Activated CD4-positive, CD25-positive, alpha-beta regulatory T cell treated with anti-CD3 and anti-CD28 coated beads, Interleukin-2, amount 50 U/mL, for 24 hours (primary cell): ENCODE measurements around the gene ENTREP3.
A peak's percentile ranks its signal among the peaks of the same experiment; 100 is the strongest.

ENCODE experiments used
- ATAC-seq, 2 donors: fragments of 150-1000 bp; cut with Tn5 transposase; one replicate each; pipeline ENCODE4 v1.10.0; 2021; ENCODE audit warnings: mild to moderate bottlenecking in 1 of 2, moderate library complexity in 1 of 2

The ENTREP3 gene

DNA sequence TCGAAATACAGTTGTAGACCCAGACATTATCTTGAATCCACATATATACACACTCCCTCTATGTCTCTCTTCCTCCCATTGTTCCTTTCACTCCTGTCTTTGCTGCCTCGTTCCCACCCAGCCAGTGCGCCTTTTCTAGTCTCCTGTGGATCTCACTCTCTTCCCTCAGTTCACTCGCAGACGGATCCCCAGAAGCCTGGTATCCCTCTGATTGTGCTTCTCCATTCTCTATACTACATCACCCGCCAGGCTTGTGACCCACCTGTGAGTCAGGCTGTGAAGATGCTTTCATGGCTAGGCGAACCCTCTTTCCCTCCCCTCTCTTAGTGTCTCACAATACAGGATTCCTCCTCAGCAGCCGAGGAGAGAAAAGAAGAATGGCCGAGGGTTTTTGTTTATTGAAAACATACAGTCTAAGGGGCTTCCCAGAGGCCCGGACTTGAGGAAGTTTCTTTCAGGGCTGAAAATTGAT lies 23.4 kb upstream of the ENTREP3 start:
- no peak for ATAC-seq

DNA sequence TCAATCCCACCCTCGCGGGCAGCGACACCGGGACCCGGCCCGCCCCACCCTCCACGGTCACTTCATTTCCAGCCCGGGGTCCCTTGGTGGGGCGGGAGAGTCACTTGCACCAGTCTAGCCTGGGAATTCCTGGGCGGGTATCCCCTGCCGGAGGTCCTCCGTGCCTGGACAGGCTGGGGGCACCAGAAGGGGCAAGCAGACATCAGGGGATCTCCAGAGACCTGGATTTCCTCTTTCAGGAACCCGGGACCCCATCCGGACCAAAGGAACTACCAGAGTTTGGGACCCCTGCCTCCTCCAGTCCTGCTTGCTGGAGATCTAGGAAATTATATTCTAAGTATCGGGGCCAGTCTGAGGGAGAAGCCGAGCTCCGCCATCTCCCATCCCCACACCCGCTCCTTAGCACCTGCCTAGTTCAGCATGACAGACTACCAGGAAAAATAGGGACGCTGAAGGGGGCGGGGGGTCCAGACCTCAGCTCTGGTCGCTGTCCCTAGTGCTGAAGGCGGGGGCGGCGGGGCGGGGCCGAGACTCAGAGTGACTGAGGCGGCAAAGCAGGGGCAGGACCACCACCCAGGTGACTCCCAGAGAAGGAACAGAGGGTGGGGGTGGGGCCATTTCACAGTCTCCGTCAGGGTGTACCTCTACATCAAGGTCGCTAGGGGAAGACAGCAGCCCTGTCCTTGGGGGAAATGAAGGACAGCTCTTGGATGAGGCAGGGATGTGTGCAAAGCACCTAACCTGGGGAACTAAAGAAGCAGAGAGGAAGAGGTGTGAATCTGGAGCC lies 22.8 kb upstream of the ENTREP3 start:
- ATAC-seq: peak; percentile 6 to 25

DNA sequence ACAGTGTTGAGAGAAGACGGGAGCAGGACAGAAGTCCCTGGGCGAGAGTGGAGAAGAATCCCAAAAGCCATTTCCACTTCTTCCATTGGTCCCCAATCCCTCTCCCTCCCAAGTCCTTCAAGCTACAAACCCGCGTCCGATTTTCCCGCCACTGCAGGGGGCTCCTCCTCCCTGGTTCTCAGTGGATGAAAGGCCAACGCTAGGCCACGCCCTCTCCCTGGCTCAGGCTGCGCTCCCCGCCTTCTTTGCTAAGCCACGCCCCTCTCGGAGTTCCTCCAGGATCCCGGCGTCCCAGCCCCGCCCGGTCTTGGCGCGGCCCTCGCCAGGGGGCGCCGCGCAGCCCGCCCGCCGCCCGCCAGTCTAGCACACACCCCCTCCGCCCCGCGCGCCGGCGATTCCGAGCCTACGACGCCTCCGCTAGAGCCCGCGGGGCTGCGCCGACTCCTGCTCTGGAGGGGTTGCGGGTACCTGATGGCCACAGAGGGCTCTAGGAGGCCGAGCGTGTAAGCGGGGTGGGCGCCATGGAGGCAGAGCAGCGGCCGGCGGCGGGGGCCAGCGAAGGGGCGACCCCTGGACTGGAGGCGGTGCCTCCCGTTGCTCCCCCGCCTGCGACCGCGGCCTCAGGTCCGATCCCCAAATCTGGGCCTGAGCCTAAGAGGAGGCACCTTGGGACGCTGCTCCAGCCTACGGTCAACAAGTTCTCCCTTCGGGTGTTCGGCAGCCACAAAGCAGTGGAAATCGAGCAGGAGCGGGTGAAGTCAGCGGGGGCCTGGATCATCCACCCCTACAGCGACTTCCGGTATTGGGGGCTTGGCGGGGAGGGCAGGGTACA lies 22.0 kb upstream of the ENTREP3 start, which contains the start of gene HCN3:
TSS of gene HCN3 (plus strand) at position 394 of the 832 bp plus-strand sequence. CDS start at position 522, 128 bp downstream.
- ATAC-seq: peak; percentile 64

DNA sequence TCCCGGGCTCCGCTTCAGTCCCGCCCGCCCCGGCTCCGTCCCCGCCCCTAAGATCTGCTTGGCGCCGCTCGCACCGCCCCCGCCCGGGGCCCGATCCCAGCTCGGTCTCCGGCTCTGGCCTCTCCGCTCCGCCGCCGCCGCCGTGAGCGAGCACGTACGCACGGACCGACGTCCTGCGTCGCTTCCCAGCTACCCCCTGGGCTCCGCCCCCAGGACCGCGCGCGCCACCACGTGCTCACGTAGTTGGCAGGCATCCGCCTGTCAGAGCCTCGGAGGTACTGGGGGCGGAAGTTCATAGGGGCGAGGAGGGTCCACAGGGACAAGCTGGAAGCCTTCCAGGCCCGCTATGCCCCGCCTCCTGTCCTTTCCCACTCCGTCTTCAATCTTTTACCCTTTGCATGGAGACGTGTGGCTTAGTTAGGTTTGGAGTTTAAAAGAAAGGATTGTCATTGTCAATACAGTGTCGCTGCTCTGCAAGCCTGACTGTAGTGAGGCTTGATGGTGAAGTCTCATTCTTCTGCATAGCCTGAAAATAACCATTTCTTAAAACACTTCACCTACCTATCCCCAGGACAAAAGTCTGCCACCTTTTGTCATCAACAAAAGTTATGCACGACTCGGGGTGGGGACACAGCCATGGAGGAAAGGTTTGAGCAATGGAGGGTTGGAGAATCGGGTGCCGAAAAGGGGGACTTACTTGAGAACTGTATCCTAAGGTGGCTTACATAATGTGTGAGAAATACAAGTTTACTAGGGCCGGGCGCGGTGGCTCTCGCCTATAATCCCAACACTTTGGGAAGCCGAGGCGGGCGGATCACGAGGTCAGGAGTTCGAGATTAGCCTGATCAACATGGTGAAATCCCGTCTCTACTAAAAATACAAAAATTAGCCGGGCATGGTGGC lies 18.3 kb upstream of the ENTREP3 start, which contains the start of gene CLK2:
TSS of gene CLK2 (minus strand) at position 162 of the 903 bp plus-strand sequence. CDS start 2,527 bp downstream, outside the sequence.
- peak; percentile 88 to 90 for ATAC-seq

DNA sequence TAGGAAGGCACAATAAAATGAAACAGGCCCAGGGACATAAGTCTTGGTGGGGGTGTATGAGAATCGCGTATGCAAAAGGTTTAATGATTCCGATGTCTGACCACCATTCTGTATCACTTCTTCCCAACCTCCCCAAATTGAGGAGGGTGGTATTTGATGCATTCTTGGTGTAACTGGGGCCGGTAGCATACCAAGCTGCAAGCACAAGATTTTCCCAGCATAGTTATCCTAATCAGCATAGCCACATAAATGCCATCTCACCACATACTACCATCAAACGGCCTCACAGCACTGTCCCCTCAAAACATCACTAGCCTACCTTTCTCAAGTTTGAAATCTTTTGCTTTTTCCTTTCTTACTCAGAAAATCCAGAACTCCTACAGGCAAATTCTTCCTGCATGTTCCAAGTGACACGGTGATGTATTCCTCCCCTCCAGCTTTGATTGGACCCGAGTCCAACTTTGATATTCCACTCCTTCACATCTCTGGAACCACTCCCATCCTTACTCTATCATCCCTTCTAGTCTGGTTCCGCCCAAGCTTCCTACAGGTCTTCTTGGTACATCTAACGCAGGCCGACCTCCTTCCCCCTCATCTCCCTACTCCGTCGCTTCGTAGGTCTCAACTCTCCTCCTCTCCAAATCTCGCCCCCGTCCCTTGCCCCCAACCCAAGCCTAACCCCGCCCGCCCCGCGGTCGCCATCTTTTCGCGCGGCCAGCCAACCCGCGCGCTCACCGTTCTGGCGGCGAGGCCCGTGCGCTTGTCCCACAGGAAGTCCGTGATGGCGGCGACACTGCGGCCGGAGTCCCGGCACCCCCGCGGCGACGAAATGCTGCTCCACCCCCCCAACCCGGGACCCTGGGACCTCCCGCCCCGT lies 17.4 kb upstream of the ENTREP3 start:
- peak; percentile 37 to 44 for ATAC-seq

DNA sequence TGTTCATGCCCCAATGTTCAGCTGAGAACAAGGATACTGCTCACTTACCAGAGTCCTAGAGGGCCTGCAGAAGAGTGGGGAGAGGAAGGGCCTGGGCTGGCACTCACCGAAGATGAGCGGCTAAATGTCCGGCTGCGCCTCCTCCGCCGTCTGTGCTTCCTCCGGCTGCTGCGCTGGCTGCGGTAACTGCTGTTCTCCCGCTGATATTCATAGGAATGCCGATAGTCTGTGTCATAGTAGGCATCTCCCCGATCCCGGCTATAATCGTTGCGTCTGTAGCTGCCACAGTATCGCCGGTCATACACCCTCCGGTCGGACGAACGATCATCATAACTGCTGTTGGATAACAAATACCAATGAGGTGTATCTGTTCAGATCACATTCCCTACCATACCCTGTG lies 14.1 kb upstream of the ENTREP3 start:
- no peak for ATAC-seq

DNA sequence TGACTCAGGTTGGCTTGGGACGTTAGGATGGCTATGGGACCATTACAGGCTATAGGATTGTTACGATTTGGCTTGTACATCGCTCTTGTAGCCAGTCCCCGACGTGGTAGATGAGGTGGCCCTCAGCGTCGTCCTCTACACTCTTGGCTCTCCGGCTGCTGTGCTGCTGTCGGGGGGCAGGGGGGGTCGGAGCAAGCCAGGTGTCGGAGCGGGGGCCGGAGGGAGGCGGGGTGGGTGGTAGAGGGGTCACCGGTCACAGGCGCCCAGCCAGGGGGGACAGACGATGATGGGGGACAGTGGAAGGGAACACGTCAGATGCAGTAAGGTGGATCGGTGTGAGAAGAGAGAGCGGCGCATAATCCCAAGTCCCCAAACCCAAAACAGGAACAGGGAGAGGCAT lies 13.3 kb upstream of the ENTREP3 start:
- ATAC-seq: no peak

DNA sequence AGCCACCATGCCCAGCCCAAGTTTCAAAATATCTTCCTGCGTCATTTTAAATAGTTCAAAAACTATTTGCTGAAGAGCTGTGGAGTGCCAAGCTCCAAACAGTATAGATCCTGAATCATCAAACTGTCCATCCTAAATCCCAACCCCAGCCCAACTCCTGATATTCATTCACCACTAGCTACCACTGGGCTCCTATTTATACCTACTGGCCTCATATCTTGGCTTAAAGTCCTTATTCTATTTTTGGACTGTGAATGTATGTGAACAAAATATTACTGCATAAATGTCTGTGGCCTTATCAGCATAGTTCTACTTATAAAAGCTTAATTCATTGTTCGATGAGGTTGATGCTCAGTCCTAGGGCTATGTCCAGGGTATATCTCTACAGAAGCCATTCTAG lies 12.1 kb upstream of the ENTREP3 start:
- no peak for ATAC-seq

DNA sequence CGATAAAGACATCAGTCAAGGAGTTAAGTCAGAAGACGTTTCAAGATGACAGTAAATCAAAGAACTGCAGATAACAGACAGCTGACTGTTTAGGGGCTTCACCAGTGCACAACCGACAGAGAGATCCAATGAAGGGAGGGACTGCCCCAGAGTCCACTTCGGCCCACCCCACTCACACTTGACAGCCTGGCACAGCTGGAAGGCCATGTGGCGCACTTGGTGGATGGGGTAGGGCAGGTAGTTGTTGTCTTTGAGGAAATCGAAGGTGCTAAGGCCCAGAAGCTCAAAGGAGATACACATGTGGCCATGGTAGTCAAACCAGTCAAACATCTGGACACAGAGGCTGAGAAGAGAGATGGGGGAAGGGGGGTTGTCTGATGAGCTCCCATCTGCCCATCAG lies 11.3 kb upstream of the ENTREP3 start:
- no peak for ATAC-seq

DNA sequence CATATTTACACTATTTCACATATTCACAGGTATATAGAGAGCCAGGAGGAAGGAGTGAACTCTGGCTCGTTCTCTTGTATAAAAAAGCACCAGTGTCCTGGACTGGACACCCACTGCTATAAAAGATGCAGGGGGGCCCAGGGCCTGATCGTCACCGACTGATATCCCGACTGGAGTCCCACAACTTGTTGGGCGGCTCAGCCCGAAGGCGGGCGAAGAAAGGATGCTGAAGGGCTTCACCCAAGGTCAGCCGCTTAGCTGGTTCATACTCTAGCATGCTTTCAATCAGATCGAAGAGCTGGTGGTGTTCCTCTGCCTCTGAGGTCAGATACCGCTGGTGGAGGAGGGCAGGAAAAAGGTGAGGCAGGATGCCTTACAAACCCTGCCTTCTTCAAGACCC lies 7.8 kb upstream of the ENTREP3 start:
- no peak for ATAC-seq

DNA sequence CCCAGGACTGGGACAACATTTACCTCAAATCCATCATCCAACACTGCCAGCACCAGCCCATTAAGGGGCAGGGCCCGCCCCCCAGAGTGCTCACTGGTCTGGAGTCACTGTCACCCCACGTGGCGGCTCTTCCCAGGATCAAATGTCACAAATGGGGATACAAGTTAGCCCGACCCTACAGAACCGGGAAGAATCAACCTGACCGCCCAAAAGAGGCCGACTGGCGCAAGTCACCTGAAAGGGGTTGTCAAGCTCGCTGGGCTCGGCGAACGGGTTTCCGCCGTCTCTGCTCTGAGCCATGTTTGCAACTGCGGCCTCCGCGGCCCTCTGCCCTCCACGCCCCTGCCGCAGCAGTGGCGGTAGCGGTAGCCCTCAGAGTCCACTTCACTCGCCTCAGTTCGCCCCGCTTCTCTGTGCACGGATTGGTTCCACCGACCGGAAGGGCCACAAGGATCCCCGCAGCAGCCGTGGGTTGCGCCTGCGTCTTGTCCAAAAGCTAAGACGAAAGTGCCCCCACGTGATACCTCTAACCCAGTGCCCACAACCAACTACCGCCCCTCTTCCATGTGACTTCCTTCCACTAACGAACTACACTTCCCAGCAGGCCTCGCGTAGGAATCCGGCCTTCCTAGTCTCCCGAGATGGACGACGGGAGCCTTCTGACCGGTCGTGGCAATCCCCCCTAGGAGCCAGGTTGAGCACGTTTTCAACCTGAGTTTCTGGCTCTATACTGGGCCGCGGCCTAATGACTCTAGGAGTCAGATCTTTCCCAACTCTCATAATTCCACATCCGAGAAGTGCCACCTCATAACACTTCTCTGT lies 6.8 kb upstream of the ENTREP3 start, which contains the start of gene SCAMP3:
TSS of gene SCAMP3 (minus strand) at position 509 of the 822 bp plus-strand sequence. CDS start at position 300, 209 bp downstream.
- peak; percentile 97 to 98 for ATAC-seq

DNA sequence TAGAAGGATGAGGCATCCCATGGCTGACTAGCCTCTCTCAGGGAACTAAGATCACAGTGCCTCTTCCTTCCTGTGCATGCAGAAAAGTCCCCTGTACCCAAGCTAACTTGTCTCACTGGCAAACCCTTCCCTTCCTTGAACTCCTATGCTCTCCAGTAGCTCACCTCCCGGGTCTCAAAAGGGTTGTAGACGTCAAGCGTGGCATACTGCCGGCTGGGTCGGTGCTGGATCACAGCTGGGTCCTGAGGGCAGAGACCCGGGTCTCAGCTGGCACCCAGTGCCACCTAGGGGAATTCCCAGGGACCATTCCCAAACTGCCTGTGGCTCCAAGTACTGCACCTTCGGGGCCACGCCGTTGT lies 6.2 kb upstream of the ENTREP3 start:
- ATAC-seq: peak; percentile 15 to 39

DNA sequence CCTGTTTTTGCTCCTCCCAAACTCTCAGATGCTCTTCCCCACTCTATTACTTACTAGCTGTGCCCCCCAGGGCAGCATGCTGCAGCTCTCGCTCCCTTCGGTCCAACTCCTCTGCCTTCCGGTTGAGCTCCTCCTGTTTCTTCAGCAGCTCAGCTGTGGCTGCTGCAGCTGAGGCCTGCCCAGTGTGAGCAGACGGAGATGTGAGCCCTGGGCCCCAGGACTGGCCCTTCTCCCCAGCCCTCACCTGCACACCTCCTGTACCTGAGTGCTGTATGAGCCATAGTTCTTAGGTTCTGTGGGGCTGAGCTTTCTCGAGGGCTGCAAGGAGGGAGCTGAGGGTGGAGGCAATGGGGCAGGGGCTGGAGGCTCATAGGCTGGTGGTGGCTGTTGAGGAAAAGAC lies 5.0 kb upstream of the ENTREP3 start:
- no peak for ATAC-seq

DNA sequence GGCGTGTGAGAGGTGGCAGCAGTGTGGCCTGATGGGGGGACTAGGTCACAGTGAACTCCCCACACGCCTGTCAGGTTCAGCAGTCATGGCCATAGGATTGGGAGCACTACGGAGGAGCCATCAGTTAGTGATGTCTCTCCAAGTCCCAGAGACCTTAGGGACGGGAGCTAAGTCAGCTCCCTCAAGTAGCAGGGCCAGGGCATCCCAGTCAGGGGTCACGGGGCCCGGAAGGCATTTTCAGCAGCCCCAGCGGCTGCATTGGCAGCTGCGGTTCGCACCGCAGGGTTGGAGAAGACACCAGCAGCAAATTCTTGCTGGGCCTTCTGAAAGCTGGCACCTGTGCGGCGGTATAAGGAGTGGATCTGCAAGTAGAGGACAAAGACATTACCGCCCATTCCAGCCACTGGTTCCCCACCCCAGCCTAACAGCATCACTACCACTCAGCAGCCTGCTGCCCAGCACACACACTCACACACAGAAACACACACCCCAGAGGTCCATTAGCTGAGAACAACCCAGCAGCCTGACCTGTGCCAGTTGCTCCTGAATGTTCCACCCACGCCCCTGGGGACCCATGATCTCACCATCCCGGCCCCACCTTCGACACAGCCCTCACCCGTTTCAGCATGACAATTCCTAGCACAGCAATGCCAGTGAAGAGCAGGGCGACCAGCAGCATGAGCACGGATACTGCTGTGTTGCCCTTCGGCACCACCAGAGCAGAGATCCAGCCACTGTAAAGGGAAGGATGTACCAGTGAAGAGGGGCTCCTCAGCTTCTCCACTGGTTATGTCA lies 972 bp upstream of the ENTREP3 start:
- ATAC-seq: no peak

DNA sequence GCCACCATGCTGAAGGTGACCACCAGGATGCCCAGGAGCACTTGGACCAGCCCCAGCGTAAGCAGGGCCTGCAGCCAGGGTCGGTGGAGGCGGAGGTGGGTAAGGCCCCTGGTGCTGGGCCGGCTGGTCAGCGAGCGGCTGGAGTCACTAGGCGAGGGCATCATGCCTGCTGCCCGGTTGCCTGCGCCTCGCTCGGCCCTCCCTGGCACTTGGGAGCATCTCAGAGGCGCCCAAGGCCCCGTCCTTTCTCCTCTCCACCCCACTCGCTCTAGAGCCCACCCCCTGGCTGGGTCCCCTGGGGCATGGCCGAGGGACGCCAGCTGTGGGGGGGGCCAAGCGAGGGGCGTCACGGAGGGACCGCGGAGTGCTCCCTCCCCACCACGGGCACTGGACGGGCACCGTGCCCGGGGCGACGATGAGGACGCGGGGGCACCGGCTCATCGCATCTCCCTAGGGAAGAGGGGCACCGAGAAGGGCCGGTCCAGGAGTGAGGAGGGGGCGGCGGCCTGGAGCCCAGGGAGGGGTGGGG lies 505 bp downstream of the ENTREP3 start:
- ATAC-seq: no peak

DNA sequence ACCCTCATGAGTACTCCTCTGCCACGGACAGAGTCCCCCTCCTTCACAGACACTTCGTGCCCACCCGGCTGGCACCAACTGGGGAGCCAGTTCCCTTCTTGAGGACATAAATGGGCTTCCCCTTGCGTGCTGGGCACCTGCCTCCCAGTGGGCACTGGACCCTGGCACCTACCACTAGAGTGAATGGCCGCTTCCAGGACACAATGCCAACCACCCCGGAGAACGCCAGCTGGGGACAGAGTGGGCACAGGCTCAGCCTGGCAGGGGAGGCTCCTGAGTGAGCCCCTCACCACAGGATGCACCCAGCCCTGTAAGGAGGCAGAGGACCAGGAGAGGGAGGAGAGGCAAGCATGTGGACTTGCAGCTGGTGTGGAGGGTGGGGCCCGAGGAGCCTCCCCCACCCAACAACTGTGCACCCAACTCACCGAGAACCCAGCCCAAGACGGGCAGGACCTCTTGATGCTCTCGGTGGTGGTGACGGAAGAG lies 1.0 kb downstream of the ENTREP3 start:
- ATAC-seq: no peak

DNA sequence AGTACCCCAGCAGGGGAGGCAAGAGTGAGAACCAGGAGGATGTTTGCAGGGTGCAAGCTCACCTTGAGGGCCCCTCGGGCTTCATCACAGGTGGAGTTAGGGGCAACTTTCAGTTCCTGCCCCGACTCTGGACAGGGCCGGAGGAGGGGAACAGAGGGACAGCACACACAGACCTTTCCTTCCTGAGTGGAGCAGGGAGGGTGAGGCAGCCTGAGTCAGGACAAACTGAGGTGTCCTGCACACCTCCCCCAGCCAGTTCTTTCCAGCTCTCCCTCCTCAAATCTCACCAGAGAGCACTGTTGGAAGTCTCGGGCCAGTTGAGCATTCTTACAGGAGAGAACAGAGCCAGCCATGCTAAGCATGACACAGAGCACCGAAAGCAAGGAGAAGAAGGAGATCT lies 1.5 kb downstream of the ENTREP3 start:
- no peak for ATAC-seq

DNA sequence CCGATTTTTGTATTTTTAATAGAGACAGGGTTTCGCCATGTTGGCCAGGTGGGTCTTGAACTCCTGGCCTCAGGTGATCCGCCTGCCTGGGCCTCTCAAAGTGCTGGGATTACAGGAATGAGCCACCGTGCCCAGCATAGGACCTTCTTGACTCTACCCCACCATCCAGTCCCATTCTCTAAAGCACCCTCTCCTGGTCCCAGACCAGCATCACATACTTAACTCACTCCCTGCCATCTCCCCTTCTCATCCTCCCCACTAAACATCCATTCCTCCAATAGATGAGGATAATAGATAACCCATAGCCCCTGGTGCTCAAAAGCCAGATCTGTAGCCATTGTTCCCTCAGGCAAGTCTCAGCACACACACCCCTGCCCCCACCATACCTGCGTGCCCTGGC lies 2.1 kb downstream of the ENTREP3 start:
- no peak for ATAC-seq

DNA sequence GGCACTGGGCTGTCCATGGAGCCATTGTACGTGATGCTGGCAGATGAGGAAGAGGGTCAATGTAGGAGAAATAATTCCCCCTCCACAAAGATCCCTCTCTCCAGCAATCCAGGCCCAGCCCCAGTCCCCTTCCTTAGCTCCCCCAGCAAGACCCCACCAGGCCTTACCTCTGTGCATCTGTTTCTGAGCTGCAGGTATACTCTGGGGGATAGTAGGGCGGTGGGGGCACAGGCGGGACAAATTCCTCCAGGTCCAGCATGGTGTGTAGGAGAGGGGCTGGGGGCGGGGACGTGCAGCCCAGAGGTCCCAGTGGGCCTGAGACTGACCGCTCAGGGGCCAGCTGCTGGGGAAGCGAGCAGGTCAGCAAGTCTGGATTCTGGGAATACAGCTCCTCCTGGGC lies 3.7 kb downstream of the ENTREP3 start:
- ATAC-seq: no peak
